ENCODE data around the gene AKAP13.
A peak's percentile ranks its signal among the peaks of the same experiment; 100 is the strongest.

AKAP13 gene

GRCh38 chr15:85579957-85580694 lies 199.7 kb downstream of the AKAP13 start:
- TF ChIP-seq CTCF (conservative IDR thresholded peaks at IDR 0.05; ENCODE audit: low read length) = no peak
- peak; percentile 56 for DNase-seq (ENCODE audit: low read depth)
- no peak overlapping the region for H3K4me3 ChIP-seq (ENCODE audit: low read length)

- no peak overlapping the region for H3K4me3 ChIP-seq (ENCODE audit: low read length)
- TF ChIP-seq CTCF (conservative IDR thresholded peaks at IDR 0.05; ENCODE audit: low read length) = no peak; the same call in 1 of the 2 replicates
- no peak for DNase-seq (ENCODE audit: low read depth)
Observed at GRCh38 chr15:85580879-85581278, 200.5 kb downstream of the AKAP13 start.

- DNase-seq (ENCODE audit: low read depth) = no peak
- TF ChIP-seq CTCF (conservative IDR thresholded peaks at IDR 0.05; ENCODE audit: low read length) = no peak
- no peak overlapping the region for H3K4me3 ChIP-seq (ENCODE audit: low read length)
Observed at GRCh38 chr15:85581495-85581894, 201.1 kb downstream of the AKAP13 start.

- TF ChIP-seq CTCF (conservative IDR thresholded peaks at IDR 0.05; ENCODE audit: low read length) = no peak
- DNase-seq (ENCODE audit: low read depth) = peak; percentile 61
- H3K4me3 ChIP-seq (ENCODE audit: low read length) = peak overlapping the region; percentile 34
Observed at GRCh38 chr15:85582131-85583079, 202.0 kb downstream of the AKAP13 start.

GRCh38 chr15:85583442-85583841 lies 203.0 kb downstream of the AKAP13 start:
- H3K4me3 ChIP-seq (ENCODE audit: low read length) = no peak overlapping the region
- DNase-seq (ENCODE audit: low read depth) = no peak
- TF ChIP-seq CTCF (conservative IDR thresholded peaks at IDR 0.05; ENCODE audit: low read length) = no peak

- DNase-seq (ENCODE audit: low read depth) = peak; percentile 63
- no peak overlapping the region for H3K4me3 ChIP-seq (ENCODE audit: low read length)
- TF ChIP-seq CTCF (conservative IDR thresholded peaks at IDR 0.05; ENCODE audit: low read length) = no peak
Observed at GRCh38 chr15:85583923-85584390, 203.6 kb downstream of the AKAP13 start.

Measured in AG10803 (cell line).